GM23338 (cell line): ENCODE measurements around the gene CDR2.

Experiments
- CREB1 ChIP-seq: fragments of 250-450 bp; sonication (Bioruptor Pico); IDR thresholded peaks from 2 replicates; pipeline ENCODE4 v1.5.0; 2020; ENCODE audit warnings: low read depth, mild to moderate bottlenecking, moderate library complexity
- CTCF ChIP-seq, 2 experiments: fragments of 200-600 bp in 1 of 2; sonication (generic) in 1 of 2; conservative IDR thresholded peaks; 2 replicates each; pipeline versions ENCODE4 v1.5.1 to v1.6.1; 2016 to 2017; ENCODE audit warnings: antibody characterized with exemption in 2 of 2, low read depth in 2 of 2, mild to moderate bottlenecking in 2 of 2, moderate library complexity in 1 of 2
- EZH2 ChIP-seq: fragments of 200-600 bp; sonication (generic); IDR thresholded peaks from one replicate; pipeline ENCODE4 v1.8.0; 2017; ENCODE audit warnings: antibody characterized with exemption, mild to moderate bottlenecking, low read depth; ENCODE audit not compliant: unreplicated experiment
- EZH2phosphoT487 ChIP-seq: fragments of 200-600 bp; sonication (generic); IDR thresholded peaks from one replicate; pipeline ENCODE4 v1.8.1; 2018; ENCODE audit warnings: antibody characterized with exemption; ENCODE audit not compliant: unreplicated experiment
- JUNB ChIP-seq: IDR thresholded peaks from one replicate; pipeline ENCODE4 v1.6.1; 2016; ENCODE audit warnings: antibody characterized with exemption; ENCODE audit not compliant: unreplicated experiment
- POLR2AphosphoS5 ChIP-seq: IDR thresholded peaks from 2 replicates; pipeline ENCODE4 v1.6.1; 2016; ENCODE audit warnings: antibody characterized with exemption, low read depth
- REST ChIP-seq: IDR thresholded peaks from one replicate; pipeline ENCODE4 v1.6.1; 2018; ENCODE audit warnings: antibody characterized with exemption; ENCODE audit not compliant: unreplicated experiment
- ZNF114 ChIP-seq: fragments of 250-450 bp; sonication (Bioruptor Pico); IDR thresholded peaks from 2 replicates; pipeline ENCODE4 v1.5.0; 2020; ENCODE audit warnings: mild to moderate bottlenecking, moderate library complexity
- TF ChIP-seq, protein P1 (sequence below): IDR thresholded peaks from 2 replicates; pipeline ENCODE4 v1.6.1; 2016; ENCODE audit warnings: antibody characterized with exemption

DNA sequence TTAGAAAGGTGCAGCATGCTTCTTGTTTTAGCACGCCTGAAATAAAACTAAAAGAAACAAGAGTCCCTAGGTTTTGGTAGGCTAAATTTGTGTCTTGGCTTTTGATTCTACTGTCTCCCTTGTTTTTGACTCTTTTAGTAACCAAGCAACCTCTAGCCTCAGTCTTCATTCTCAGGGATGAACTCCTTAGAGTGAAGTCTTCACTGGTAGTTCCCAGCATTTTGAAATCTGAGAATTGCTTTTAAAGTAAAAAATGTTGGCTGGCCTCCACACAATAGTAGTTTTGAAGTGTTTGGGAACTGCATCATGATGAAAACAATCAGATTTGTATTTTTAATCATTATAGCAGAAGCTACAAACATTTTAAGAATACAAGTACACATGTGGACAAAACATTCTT lies 6.1 kb upstream of the CDR2 start:
- no peak for TF ChIP-seq CTCF (conservative IDR thresholded peaks at IDR 0.05; ENCODE audit: low read depth in 2 of 2)
- no peak for TF ChIP-seq EZH2
- no peak for TF ChIP-seq REST
- TF ChIP-seq POLR2AphosphoS5, result no peak
- no peak for TF ChIP-seq ZNF114 (CRISPR knock-in tag)
- no peak for TF ChIP-seq EZH2phosphoT487
- TF ChIP-seq, protein P1, sequence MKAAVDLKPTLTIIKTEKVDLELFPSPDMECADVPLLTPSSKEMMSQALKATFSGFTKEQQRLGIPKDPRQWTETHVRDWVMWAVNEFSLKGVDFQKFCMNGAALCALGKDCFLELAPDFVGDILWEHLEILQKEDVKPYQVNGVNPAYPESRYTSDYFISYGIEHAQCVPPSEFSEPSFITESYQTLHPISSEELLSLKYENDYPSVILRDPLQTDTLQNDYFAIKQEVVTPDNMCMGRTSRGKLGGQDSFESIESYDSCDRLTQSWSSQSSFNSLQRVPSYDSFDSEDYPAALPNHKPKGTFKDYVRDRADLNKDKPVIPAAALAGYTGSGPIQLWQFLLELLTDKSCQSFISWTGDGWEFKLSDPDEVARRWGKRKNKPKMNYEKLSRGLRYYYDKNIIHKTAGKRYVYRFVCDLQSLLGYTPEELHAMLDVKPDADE, result no peak
- no peak for TF ChIP-seq CREB1
- no peak for TF ChIP-seq JUNB
